Endothelial cell of umbilical vein (primary cell): ENCODE measurements around the gene PDCD1LG2. TPM values are rescaled to one million over a fixed set of nuclear protein-coding genes. Genes with fewer than 3 reads are reported as not detected.

ENCODE experiments used
- BruUV-seq: library from RNA; stranded (reverse); fragments of 400-500 nt; replicated peaks from 2 replicates; lab custom pipeline; 2021; lab: Mats Ljungman, UMichigan
- CTCF ChIA-PET: fragments of 300-600, 350-600 bp; sonication (Branson Sonifier 250); formaldehyde crosslinking; loops from one replicate; lab custom pipeline; 2021; ENCODE audit warnings: antibody characterized with exemption, inconsistent platforms; lab: Charles Lee
- POLR2A ChIA-PET: fragments of 300-600, 350-600 bp; sonication (Branson Sonifier 250); formaldehyde crosslinking; loops from one replicate; lab custom pipeline; 2021; ENCODE audit warnings: antibody characterized with exemption, inconsistent platforms; lab: Charles Lee
- DNase-seq: peaks from one replicate; pipeline ENCODE4 v3.0.0-alpha.2; 2011; ENCODE audit warnings: low read depth, low spot score
- FAIRE-seq: peaks from 2 replicates; lab custom pipeline; 2011; peaks lifted over from hg19 to GRCh38; lab: Jason Lieb, UNC
- H2AFZ ChIP-seq: 2 replicates; pipeline ENCODE4 v1.6.0; 2012; ENCODE audit warnings: low read depth, low read length, control low read depth, inconsistent platforms
- H3K27ac ChIP-seq: 2 replicates; pipeline ENCODE4 v1.5.1; 2011; ENCODE audit warnings: low read depth, mild to moderate bottlenecking, control low read depth, low read length, moderate library complexity; ENCODE audit not compliant: insufficient read depth
- H3K27me3 ChIP-seq, 2 experiments: 2 replicates each; pipeline versions ENCODE4 v1.6.0 to v1.6.1; 2011; ENCODE audit warnings: low read length in 2 of 2, mixed read lengths in 1 of 2; ENCODE audit not compliant: control insufficient read depth in 2 of 2, insufficient read depth in 2 of 2
- H3K36me3 ChIP-seq, 2 experiments: 2 replicates in 1 of 2; 3 replicates in 1 of 2; pipeline ENCODE4 v1.5.1; 2011; ENCODE audit warnings: low read length in 2 of 2, mild to moderate bottlenecking in 1 of 2, moderate library complexity in 1 of 2; ENCODE audit not compliant: control insufficient read depth in 2 of 2, insufficient read depth in 2 of 2; ENCODE audit errors: extremely low read depth in 1 of 2
- H3K4me1 ChIP-seq: 3 replicates; pipeline ENCODE4 v1.5.1; 2011; ENCODE audit warnings: mild to moderate bottlenecking, low read length; ENCODE audit not compliant: control insufficient read depth, insufficient read depth; ENCODE audit errors: extremely low read depth
- H3K4me2 ChIP-seq: 2 replicates; pipeline ENCODE4 v1.6.1; 2011; ENCODE audit warnings: low read length, control low read depth, mixed read lengths; ENCODE audit not compliant: insufficient read depth
- H3K4me3 ChIP-seq, 3 experiments: fragments of 200-600 bp in 1 of 3; sonication (generic), shearing (Covaris generic) in 1 of 3; replicated peaks in 1 of 3; 2 replicates each; pipeline ENCODE4 v1.5.1; 2011 to 2016; ENCODE audit warnings: control low read depth in 3 of 3, low read length in 3 of 3, mild to moderate bottlenecking in 2 of 3, inconsistent platforms in 1 of 3, low read depth in 1 of 3, moderate library complexity in 1 of 3; ENCODE audit not compliant: insufficient read depth in 1 of 3
- H3K79me2 ChIP-seq: 2 replicates; pipeline ENCODE4 v1.6.0; 2012; ENCODE audit warnings: low read length, inconsistent platforms; ENCODE audit not compliant: control insufficient read depth, insufficient read depth
- H3K9ac ChIP-seq: replicated peaks from 2 replicates; pipeline ENCODE3; 2011; ENCODE audit warnings: low read length, control low read depth; ENCODE audit not compliant: insufficient read depth; ENCODE audit errors: extremely low read depth
- H3K9me1 ChIP-seq: replicated peaks from 3 replicates; pipeline ENCODE4 v1.6.0; 2011; ENCODE audit warnings: mild to moderate bottlenecking, low read length; ENCODE audit not compliant: control insufficient read depth, insufficient read depth; ENCODE audit errors: extremely low read depth
- H3K9me3 ChIP-seq: replicated peaks from 2 replicates; pipeline ENCODE4 v1.5.1; 2012; ENCODE audit warnings: low read length, inconsistent platforms; ENCODE audit not compliant: control insufficient read depth, insufficient read depth
- H4K20me1 ChIP-seq: replicated peaks from 2 replicates; pipeline ENCODE3; 2011; ENCODE audit warnings: mild to moderate bottlenecking, low read length; ENCODE audit not compliant: control insufficient read depth, insufficient read depth; ENCODE audit errors: extremely low read depth
- EZH2 ChIP-seq: IDR thresholded peaks from 2 replicates; pipeline ENCODE4 v1.6.1; 2012; ENCODE audit warnings: borderline replicate concordance, low read depth, mild to moderate bottlenecking, moderate library complexity, low read length, inconsistent platforms; ENCODE audit not compliant: severe bottlenecking
- FOS ChIP-seq: IDR thresholded peaks from 2 replicates; pipeline ENCODE4 v1.6.1; 2011; ENCODE audit warnings: mild to moderate bottlenecking, low read length, moderate library complexity, borderline replicate concordance; ENCODE audit not compliant: insufficient read depth
- GATA2 ChIP-seq: IDR thresholded peaks from 2 replicates; pipeline ENCODE4 v1.7.0; 2011; ENCODE audit warnings: low read depth, mild to moderate bottlenecking, moderate library complexity, mixed read lengths, low read length; ENCODE audit not compliant: insufficient read length, insufficient read depth
- JUN ChIP-seq: IDR thresholded peaks from 2 replicates; pipeline ENCODE4 v1.6.1; 2011; ENCODE audit warnings: borderline replicate concordance, low read depth; ENCODE audit not compliant: insufficient read length, insufficient read depth
- MYC ChIP-seq: IDR thresholded peaks from one replicate; pipeline ENCODE4 v1.6.1; 2011; ENCODE audit warnings: mild to moderate bottlenecking, low read depth, low read length
- POLR2A ChIP-seq: IDR thresholded peaks from 2 replicates; pipeline ENCODE4 v1.6.1; 2012; ENCODE audit warnings: low read depth, mild to moderate bottlenecking, control low read depth, low read length
- POLR2AphosphoS5 ChIP-seq: IDR thresholded peaks from 2 replicates; pipeline ENCODE4 v1.6.1; 2012; ENCODE audit warnings: low read depth, mild to moderate bottlenecking, control low read depth, low read length, moderate library complexity; ENCODE audit not compliant: insufficient read depth
- dilution Hi-C: fragments of 300-500 bp; cut with MboI; formaldehyde crosslinking; loops from one replicate; pipeline ENCODE4 v1.15.0; 2019; ENCODE audit warnings: low sequenced_read_pairs; ENCODE audit not compliant: extremely low pct_ligation_motif_present
- intact Hi-C: fragments of 100-400 bp; cut with micrococcal nuclease; formaldehyde crosslinking; loops from one replicate; pipeline ENCODE4 v1.10.0; 2022
- polyA plus RNA-seq, 4 experiments: library from polyadenylated mRNA; depleted of rRNA in 3 of 4; stranded (reverse) in 3 of 4; unstranded in 1 of 4; fragments of >200 nt; gene quantifications; 2 replicates each; pipeline versions ENCODE4 v1.2.1 to v1.2.3, GENCODE V29; 2011 to 2012; ENCODE audit warnings: missing spikeins in 1 of 4
- total RNA-seq: library from RNA; stranded (reverse); gene quantifications from 2 replicates; pipeline ENCODE4 v1.2.3, GENCODE V29; 2021
- TF ChIP-seq, protein P1 (sequence below), 2 donors: IDR thresholded peaks; 1 replicate in 1 of 2; 2 replicates in 1 of 2; pipeline ENCODE4 v1.5.1; 2011; ENCODE audit warnings: low read length in 2 of 2, mild to moderate bottlenecking in 2 of 2, moderate library complexity in 2 of 2, control low read depth in 1 of 2, inconsistent platforms in 1 of 2, low read depth in 1 of 2; ENCODE audit not compliant: insufficient read depth in 1 of 2; ENCODE audit errors: extremely low read depth in 1 of 2
- TF ChIP-seq, protein P2 (sequence below): IDR thresholded peaks from 2 replicates; pipeline ENCODE4 v1.6.1; 2011; ENCODE audit not compliant: insufficient read depth, insufficient read length

PDCD1LG2 gene
- total and polyA plus RNA-seq, 2 donors (not counting 3 experiments of a cell fraction or from before 2014, with no cell fraction given) = 7.9 to 9.5 TPM

DNA sequence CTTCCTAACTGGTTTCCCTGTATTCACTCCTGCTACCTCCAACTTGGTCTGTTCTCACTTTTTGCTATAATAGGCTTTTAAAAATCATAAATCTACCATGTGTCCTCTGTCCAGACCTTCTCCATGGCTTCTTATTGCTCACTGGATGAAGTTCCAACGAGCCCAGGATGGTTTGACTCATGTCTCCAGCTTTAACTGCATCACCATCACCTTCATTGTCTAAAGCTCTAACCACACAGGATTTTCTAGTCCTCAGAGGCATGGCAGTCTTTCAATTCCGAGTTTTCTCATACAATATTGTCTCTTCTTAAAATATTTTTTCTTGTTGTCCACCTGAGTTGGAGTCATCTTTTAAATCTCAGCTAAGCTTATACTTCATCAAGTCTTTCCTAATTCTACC lies 49.3 kb downstream of the PDCD1LG2 start:
- no peak overlapping the region for H3K9ac ChIP-seq
- H3K9me1 ChIP-seq = no peaks in the 10 kb centered on the region
- intact Hi-C loops (no loop called here), dilution Hi-C loops (no loop called here)
- no peaks in the 10 kb centered on the region for H3K79me2 ChIP-seq
- CTCF ChIA-PET = interaction anchor here (0.8 to 1.3 kb wide), 2 partner anchors 27 to 30 kb away, joined by 3 to 4 read pairs; no protein-coding TSS in a partner anchor
- H3K36me3 ChIP-seq = no peaks in the 10 kb centered on the region
- no TSS peak for BruUV-seq
- no peak overlapping the region for H2AFZ ChIP-seq
- H3K9me3 ChIP-seq = no peaks in the 10 kb centered on the region
- H3K4me3 ChIP-seq = no peak overlapping the region
- DNase-seq (no peak), FAIRE-seq (peak; percentile 38)
- no peaks in the 10 kb centered on the region for H3K27me3 ChIP-seq
- H3K4me1 ChIP-seq = no peaks in the 10 kb centered on the region
- no peak for TF ChIP-seq MYC
- TF ChIP-seq JUN = no peak
- TF ChIP-seq, protein P1, sequence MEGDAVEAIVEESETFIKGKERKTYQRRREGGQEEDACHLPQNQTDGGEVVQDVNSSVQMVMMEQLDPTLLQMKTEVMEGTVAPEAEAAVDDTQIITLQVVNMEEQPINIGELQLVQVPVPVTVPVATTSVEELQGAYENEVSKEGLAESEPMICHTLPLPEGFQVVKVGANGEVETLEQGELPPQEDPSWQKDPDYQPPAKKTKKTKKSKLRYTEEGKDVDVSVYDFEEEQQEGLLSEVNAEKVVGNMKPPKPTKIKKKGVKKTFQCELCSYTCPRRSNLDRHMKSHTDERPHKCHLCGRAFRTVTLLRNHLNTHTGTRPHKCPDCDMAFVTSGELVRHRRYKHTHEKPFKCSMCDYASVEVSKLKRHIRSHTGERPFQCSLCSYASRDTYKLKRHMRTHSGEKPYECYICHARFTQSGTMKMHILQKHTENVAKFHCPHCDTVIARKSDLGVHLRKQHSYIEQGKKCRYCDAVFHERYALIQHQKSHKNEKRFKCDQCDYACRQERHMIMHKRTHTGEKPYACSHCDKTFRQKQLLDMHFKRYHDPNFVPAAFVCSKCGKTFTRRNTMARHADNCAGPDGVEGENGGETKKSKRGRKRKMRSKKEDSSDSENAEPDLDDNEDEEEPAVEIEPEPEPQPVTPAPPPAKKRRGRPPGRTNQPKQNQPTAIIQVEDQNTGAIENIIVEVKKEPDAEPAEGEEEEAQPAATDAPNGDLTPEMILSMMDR (IDR thresholded peaks at IDR 0.05; ENCODE audit: extremely low read depth in 1 of 2, insufficient read depth in 1 of 2, low read depth in 1 of 2, low read length in 2 of 2) = no peak
- no peak for TF ChIP-seq POLR2A
- no peak overlapping the region for H3K4me2 ChIP-seq
- H3K27ac ChIP-seq = no peak overlapping the region
- POLR2A ChIA-PET = interaction anchor here (1.5 kb wide), 1 partner anchor 49 kb away, joined by 3 read pairs; the partner anchor contains the start of gene PDCD1LG2
- H4K20me1 ChIP-seq = no peaks in the 10 kb centered on the region

DNA sequence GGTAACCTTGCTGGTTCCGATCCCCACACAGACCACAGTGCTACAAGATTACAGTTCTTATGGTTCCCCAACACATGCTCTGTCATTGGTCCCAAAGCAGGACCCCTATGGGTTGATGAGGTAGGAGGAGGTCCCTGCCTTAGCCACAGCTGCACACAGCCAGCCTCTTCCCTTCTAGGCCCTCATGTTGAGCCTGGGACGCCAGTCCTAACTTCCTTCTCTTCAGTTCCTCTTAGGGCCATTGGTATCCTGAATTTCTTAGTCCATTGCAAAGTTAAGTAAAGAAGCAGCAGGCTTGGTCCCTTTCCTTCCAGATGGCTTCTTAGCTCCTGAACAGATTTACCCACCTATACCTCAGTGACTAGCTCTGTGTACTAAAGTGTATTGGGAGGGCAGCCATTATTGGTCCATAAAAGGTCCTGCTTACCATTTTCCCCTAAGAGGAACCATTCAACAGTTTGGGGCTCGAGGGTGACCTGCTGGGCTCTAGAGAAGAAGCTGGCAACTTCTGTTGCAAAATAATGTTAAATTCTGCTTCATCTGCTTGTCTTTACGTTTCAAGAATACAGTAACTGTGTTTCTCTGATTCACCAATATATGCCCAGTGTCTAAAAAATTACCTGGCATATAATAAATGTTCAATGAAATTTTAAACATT lies 50.2 kb downstream of the PDCD1LG2 start:
- H3K36me3 ChIP-seq = no peaks in the 10 kb centered on the region
- DNase-seq (no peak), FAIRE-seq (no peak)
- no peaks in the 10 kb centered on the region for H3K9me1 ChIP-seq
- H3K4me1 ChIP-seq = no peaks in the 10 kb centered on the region
- no peak overlapping the region for H3K4me2 ChIP-seq
- H3K27ac ChIP-seq = no peak overlapping the region
- no peaks in the 10 kb centered on the region for H3K27me3 ChIP-seq
- no peak overlapping the region for H2AFZ ChIP-seq
- TF ChIP-seq, protein P1 (IDR thresholded peaks at IDR 0.05; ENCODE audit: extremely low read depth in 1 of 2, insufficient read depth in 1 of 2, low read depth in 1 of 2, low read length in 2 of 2) = no peak
- TF ChIP-seq, protein P2, sequence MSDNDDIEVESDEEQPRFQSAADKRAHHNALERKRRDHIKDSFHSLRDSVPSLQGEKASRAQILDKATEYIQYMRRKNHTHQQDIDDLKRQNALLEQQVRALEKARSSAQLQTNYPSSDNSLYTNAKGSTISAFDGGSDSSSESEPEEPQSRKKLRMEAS = no peak
- TF ChIP-seq POLR2AphosphoS5 (no peak), FOS (no peak), MYC (no peak), JUN (no peak), EZH2 (no peak), GATA2 (no peak), POLR2A (no peak)
- H4K20me1 ChIP-seq = no peaks in the 10 kb centered on the region
- ChIA-PET CTCF (no interaction called here), POLR2A (no interaction called here)
- no peak overlapping the region for H3K9ac ChIP-seq
- intact Hi-C loops = no loop called here
- H3K4me3 ChIP-seq = no peak overlapping the region
- dilution Hi-C loops = no loop called here
- BruUV-seq = no TSS peak
- no peaks in the 10 kb centered on the region for H3K9me3 ChIP-seq
- no peaks in the 10 kb centered on the region for H3K79me2 ChIP-seq
